Loucy (cell line): ENCODE data around the gene TOP2A.

ENCODE experiments used
- CTCF ChIP-seq: fragments of 200-600 bp; sonication (generic); conservative IDR thresholded peaks from 2 replicates; pipeline ENCODE4 v1.5.1; 2014; ENCODE audit warnings: mild to moderate bottlenecking, antibody characterized with exemption, low read length
- EZH2phosphoT487 ChIP-seq: fragments of 200-600 bp; IDR thresholded peaks from 2 replicates; pipeline ENCODE4 v1.6.1; 2018; ENCODE audit warnings: antibody characterized with exemption, mild to moderate bottlenecking, moderate library complexity, borderline replicate concordance

GRCh38 chr17:40360091-40360490 is 57.6 kb downstream of the TOP2A start:
- TF ChIP-seq CTCF (no peak), EZH2phosphoT487 (no peak)
